AG08395 (cell line): ENCODE results near the gene CWC25.

Experiments used
- DNase-seq: peaks from one replicate; pipeline ENCODE4 v3.0.0; 2012; ENCODE audit warnings: mixed read lengths, low spot score

CWC25 gene

GRCh38 chr17:38786372-38786771 lies 38.7 kb downstream of the CWC25 start:
- DNase-seq, result no peak

- DNase-seq, result no peak
These were observed 41.9 kb downstream of the CWC25 start for GRCh38 chr17:38783227-38783626.

GRCh38 chr17:38779965-38780752 lies 45.0 kb downstream of the CWC25 start:
- no peak for DNase-seq

- peak; percentile 28 for DNase-seq
These were observed 47.4 kb downstream of the CWC25 start for GRCh38 chr17:38777641-38778250.

- DNase-seq, result no peak
These were observed 51.9 kb downstream of the CWC25 start for GRCh38 chr17:38773258-38773657.

GRCh38 chr17:38768417-38768816 lies 56.7 kb downstream of the CWC25 start:
- DNase-seq, result no peak

GRCh38 chr17:38766341-38766740 lies 58.8 kb downstream of the CWC25 start:
- DNase-seq, result no peak

GRCh38 chr17:38762231-38762630 lies 62.9 kb downstream of the CWC25 start:
- no peak for DNase-seq

- peak; percentile 27 for DNase-seq
These were observed 63.5 kb downstream of the CWC25 start for GRCh38 chr17:38761612-38762011.

GRCh38 chr17:38753071-38753506 lies 72.0 kb downstream of the CWC25 start:
- no peak for DNase-seq

- peak; percentile 99 for DNase-seq
These were observed 72.6 kb downstream of the CWC25 start, which contains the start of gene PSMB3 for GRCh38 chr17:38752308-38753070. PSMB3 (plus strand) TSS chr17:38752741; CDS start chr17:38752827, 86 bp downstream.

- peak; percentile 84 for DNase-seq
These were observed 73.3 kb downstream of the CWC25 start for GRCh38 chr17:38751808-38752307.

- DNase-seq, result no peak
These were observed 73.8 kb downstream of the CWC25 start for GRCh38 chr17:38751144-38751807.
